GM19099 (cell line): ENCODE data around the gene CASKIN2.

Experiments used
- POLR2A ChIP-seq: IDR thresholded peaks from 3 replicates; pipeline ENCODE4 v1.6.1; 2011; ENCODE audit warnings: low read depth; ENCODE audit not compliant: insufficient read length; ENCODE audit errors: extremely low read depth

The CASKIN2 gene

GRCh38 chr17:75552425-75553294 lies 37.3 kb upstream of the CASKIN2 start:
- TF ChIP-seq POLR2A, result no peak

DNA sequence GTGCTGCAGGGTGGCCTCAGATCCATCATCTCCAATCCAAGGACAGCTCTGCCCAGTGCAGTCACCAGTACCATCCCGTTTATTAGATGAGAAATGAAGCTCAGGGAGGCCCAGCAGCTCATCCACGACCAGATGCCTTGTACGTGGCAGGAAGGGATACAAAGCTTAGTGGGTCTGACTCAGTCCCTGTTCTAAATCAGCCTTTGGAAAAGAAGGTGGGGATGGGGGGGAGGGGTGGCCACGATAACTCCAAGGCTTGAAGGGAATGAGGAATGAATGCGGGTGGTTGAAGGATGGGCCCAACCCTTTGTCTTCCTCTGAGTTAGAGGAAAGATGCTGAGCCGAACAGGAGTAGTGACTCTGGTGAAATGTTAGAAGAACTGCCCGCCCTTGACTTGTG lies 35.9 kb upstream of the CASKIN2 start:
- TF ChIP-seq POLR2A, result no peak

- no peak for TF ChIP-seq POLR2A
These were observed 34.8 kb upstream of the CASKIN2 start for GRCh38 chr17:75550139-75550465.

DNA sequence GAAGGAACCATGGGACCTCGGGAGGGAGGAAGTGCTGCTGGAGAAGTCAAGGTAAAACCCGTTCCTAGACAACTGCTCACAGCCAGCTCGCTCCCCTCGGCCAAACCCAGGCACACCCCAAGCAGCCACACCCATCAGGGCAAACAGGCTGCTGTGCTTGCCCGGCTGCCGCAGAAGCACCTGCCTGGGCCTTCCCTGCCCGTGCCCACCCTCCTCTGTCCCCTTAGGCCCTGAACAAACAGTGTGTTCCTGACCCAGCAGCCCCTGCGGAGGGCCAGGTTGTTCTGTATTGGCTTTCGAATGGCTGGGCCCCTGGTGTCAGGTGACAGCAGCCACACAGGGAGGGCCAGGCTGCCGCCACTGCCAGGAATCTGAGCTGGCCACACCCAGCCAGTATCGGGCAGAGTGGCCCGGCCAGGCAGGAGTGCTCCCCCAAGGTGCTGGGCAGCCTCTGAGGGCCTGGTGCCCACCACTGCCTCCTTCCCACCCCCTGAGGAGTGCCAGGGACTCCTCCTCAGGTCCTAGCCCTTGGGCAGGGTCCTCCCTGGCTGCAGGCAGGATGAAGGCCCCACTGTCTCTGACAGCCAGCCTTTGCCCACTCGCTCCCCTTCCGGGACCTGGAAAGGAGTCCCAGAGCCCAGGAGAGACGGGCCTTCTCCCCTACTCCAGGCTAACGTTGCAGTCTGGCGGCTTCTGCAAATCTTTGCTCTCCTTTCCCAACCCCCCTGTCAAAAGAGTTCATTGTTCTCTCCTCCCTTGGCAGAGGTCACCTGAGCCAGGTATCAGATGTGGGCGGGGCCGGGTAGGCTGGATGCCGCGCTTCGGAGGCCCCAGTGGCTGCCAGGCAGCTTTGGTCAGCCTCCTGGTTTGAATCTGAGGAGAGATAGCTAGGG lies 34.2 kb upstream of the CASKIN2 start:
- TF ChIP-seq POLR2A, result no peak

GRCh38 chr17:75548813-75549212 lies 33.5 kb upstream of the CASKIN2 start:
- no peak for TF ChIP-seq POLR2A

GRCh38 chr17:75547091-75547490 lies 31.8 kb upstream of the CASKIN2 start:
- no peak for TF ChIP-seq POLR2A

- no peak for TF ChIP-seq POLR2A
These were observed 30.8 kb upstream of the CASKIN2 start for GRCh38 chr17:75546181-75546580.

GRCh38 chr17:75544250-75544649 lies 28.9 kb upstream of the CASKIN2 start:
- no peak for TF ChIP-seq POLR2A

- no peak for TF ChIP-seq POLR2A
These were observed 27.5 kb upstream of the CASKIN2 start for GRCh38 chr17:75542728-75543336.

DNA sequence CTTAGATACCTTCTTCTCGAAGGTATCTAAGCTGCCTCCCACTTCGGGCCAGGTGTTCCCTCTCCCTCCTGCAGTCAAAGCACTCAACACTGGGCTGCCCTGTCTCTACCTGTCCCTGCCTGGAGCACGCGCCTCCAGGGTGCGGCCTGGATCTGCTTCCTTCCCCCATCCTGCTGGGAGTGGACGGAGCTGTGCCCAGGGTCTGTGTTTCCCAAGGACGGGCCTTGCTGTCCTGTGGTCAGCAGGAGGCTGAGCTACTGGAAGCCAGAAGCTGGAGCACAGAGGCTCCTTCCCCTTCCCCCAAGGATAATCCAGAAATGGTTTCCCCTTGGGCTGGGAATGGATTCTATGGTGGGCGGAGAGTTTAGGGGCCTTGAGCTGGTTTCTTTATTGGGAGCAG lies 26.9 kb upstream of the CASKIN2 start:
- no peak for TF ChIP-seq POLR2A

DNA sequence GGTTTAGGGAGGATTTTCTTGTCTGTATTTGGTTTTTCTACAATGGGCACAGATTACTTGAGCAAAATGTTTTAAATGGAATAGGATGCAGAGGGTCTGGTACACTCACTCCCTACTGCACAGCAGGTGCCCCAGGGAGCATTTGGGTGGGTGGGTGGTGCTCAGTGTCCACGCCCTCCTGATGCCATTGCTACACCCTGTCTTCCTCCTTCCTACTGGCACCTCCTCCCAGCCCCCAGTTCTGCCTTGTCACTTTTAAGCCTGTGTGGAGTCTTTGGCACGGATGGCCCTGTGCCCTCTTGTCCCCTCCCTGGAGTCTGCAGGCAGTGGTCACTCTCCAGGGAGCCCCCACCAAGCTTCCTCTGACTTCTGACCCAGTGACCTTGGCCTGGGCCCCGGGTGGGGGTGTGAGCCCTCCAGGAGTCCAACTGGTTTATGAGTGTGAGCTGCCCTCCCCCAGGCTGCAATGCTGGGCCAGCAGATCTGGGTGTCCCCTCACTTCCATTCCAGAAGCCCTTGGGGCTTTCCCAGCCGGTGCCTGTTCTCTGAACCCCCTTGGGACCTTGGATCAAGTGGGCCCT lies 25.7 kb upstream of the CASKIN2 start:
- TF ChIP-seq POLR2A, result no peak

DNA sequence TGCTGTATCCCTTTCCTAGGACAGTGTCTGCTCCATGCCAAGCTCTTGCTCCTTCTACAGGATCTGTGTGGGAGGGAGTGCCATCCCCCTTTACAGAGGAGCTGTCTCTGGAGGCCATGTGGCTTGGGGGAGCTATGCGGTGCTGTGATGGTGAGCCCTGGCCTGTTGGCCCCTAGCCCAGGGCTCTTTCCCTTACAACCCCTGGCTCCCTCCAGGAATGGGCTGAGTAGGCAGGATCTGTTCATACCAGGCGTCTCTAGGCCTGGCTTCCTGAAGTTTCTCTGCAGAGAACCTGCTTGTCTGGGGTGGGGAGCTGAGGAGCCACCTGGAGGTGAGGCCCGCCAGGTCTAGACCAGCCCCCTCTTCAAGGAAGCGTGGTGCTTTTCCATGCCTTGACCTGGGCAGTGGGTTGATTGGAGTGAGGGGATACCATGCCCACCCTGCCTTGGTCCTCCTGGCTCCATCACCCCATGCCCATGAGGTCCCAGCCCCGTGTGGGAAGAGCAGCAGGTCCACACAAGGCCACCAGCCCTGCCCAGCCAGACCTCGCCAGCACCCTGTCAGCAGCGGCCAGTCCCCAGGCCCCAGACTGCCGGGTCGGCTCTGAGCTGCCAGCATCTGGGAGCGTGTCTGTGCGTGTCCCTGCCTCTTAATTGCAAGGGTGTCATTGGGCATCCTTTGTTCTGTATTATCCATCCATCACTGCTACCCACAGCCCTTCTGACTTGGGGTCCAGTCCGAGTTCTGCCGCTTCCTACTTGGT lies 24.8 kb upstream of the CASKIN2 start:
- TF ChIP-seq POLR2A, result no peak

GRCh38 chr17:75536366-75536765 lies 21.0 kb upstream of the CASKIN2 start:
- no peak for TF ChIP-seq POLR2A

DNA sequence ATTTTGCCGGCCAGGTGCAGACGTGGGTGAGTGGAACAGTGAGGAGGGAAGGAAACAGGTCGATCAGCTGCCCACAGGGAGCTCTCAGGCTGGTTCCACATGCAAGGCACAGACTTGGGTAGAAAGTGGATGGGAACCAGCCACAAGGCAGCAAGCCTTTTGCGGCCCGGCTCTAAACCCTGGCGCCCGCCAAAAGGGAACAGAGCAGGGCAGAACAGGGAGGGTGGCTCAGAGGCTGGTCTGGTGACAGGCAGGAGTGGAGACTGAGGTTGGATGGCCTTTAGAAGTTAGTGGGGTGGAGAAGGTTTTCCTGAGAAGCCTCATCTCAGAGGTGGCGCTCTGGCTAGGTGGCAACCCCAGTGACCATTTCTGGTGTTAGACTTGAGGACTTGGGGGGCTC lies 20.5 kb upstream of the CASKIN2 start:
- no peak for TF ChIP-seq POLR2A
